Measurements from ENCODE around the gene REN. TPM values are rescaled to one million over a fixed set of nuclear protein-coding genes. Genes with fewer than 3 reads are reported as not detected.

The REN gene
- total RNA-seq, 4 donors from 2014 or later: not detected

- TF ChIP-seq, protein P1, sequence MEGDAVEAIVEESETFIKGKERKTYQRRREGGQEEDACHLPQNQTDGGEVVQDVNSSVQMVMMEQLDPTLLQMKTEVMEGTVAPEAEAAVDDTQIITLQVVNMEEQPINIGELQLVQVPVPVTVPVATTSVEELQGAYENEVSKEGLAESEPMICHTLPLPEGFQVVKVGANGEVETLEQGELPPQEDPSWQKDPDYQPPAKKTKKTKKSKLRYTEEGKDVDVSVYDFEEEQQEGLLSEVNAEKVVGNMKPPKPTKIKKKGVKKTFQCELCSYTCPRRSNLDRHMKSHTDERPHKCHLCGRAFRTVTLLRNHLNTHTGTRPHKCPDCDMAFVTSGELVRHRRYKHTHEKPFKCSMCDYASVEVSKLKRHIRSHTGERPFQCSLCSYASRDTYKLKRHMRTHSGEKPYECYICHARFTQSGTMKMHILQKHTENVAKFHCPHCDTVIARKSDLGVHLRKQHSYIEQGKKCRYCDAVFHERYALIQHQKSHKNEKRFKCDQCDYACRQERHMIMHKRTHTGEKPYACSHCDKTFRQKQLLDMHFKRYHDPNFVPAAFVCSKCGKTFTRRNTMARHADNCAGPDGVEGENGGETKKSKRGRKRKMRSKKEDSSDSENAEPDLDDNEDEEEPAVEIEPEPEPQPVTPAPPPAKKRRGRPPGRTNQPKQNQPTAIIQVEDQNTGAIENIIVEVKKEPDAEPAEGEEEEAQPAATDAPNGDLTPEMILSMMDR (IDR thresholded peaks at IDR 0.05; ENCODE audit: low read depth): no peak
Observed at GRCh38 chr1:204204944-204205343, 38.8 kb upstream of the REN start.

GRCh38 chr1:204203206-204203767 lies 37.1 kb upstream of the REN start:
- TF ChIP-seq, protein P1 (IDR thresholded peaks at IDR 0.05; ENCODE audit: low read depth): no peak

DNA sequence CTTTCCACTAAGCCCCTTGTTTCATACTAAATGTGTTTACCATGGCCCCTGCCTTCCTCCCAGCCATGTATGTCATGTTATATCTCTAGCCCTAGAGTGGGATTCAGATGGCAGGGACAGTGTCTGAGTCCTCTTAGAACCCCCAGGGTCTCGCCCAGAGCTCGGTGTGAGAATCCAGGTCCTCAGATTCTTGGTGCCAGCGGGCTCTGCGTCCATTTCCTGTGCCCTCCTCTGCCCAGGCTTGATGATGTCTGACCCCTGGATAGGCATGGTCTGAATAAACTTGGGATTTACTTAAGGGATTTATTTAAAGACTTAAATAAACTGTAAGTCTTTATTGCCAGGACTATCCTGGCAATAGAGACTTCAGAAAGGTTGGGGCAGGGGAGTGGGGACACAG lies 36.3 kb upstream of the REN start:
- TF ChIP-seq, protein P1 (IDR thresholded peaks at IDR 0.05; ENCODE audit: low read depth): no peak

- TF ChIP-seq, protein P1 (IDR thresholded peaks at IDR 0.05; ENCODE audit: low read depth): no peak
Observed at GRCh38 chr1:204201348-204202040, 35.4 kb upstream of the REN start.

DNA sequence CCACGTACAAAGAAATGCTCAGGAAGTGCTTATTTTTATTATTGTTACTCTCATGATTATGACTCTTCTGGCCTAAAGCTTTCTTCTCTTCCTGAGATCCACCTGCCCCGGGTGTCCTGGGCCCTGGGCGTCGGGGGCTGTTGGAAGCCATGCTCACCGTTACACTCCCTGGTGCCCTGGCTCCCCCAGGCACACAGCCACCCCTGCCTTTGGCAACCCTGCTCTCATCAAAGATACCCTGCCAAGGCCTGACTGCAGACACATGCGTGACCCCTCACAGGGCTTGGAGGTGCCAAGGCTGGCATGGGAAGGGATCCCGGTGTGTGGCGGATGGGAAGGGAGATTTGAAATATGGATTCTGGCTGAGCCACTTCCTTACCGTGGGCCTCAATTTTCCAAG lies 33.4 kb upstream of the REN start:
- TF ChIP-seq, protein P1 (IDR thresholded peaks at IDR 0.05; ENCODE audit: low read depth): no peak

- TF ChIP-seq, protein P1 (IDR thresholded peaks at IDR 0.05; ENCODE audit: low read depth): no peak
Observed at GRCh38 chr1:204198348-204199340, 32.5 kb upstream of the REN start.

DNA sequence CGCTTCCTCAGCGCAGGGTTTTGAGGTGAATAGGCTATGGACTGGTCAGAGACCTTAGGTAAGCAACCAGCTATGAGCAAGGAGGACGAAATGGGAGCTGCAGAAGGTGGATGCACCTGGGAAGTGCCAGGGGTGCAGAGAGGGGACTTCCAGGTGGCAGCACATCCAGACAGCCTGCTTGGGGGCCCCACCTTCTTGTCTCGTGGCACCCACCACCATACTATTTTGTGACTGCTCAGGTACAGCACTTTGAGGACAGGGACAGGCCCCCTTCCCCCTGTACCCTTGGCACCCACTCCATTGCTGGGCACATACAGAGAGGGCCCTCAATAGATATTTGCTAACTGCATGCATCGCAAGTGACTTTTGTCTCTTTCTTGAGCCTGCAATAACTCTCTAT lies 30.9 kb upstream of the REN start:
- TF ChIP-seq, protein P1 (IDR thresholded peaks at IDR 0.05; ENCODE audit: low read depth): no peak

All from subcutaneous adipose tissue (tissue), 4 donors.